Pancreas (tissue), 10 donors: Measurements from ENCODE around the gene NR6A1. TPM values are rescaled to one million over a fixed set of nuclear protein-coding genes. Genes with fewer than 3 reads are reported as not detected.

Experiments used
- ATAC-seq, 4 donors: fragments of 200-7000 bp; cut with Tn5 transposase; one replicate each; pipeline versions ENCODE4 v1.8.0 to v1.9.1; 2020; ENCODE audit warnings: mild to moderate bottlenecking in 4 of 4, moderate library complexity in 4 of 4
- DNase-seq, 6 donors: peaks; one replicate each; pipeline ENCODE4 v3.0.0-alpha.2; 2020
- FAIRE-seq: peaks from 2 replicates; lab custom pipeline; 2012; peaks lifted over from hg19 to GRCh38; lab: Jason Lieb, UNC
- H3K27ac ChIP-seq, 4 donors: fragments of 200-600 bp; sonication (generic); 1 replicate in 3 of 4; 2 replicates in 1 of 4; pipeline versions ENCODE4 v1.5.0 to v1.8.0; 2020
- H3K27me3 ChIP-seq, 4 donors: fragments of 200-600 bp; one replicate each; pipeline ENCODE4 v1.8.0; 2021
- H3K36me3 ChIP-seq, 3 donors: fragments of 200-600 bp; sonication (generic) in 1 of 3; one replicate each; pipeline versions ENCODE4 v1.5.0 to v1.8.0; 2020 to 2021
- H3K4me1 ChIP-seq, 3 donors: fragments of 200-600 bp; one replicate each; pipeline ENCODE4 v1.8.0; 2021
- H3K4me3 ChIP-seq, 4 donors: fragments of 200-600 bp; sonication (generic) in 2 of 4; one replicate each; pipeline versions ENCODE4 v1.5.0 to v1.8.0; 2020 to 2021
- H3K9me3 ChIP-seq, 4 donors: fragments of 200-600 bp; one replicate each; pipeline ENCODE4 v1.8.0; 2021
- WGBS, 2 donors: extraction: QIAGEN DNeasy Blood & Tissue Kit; methylation state at CpG; one replicate each; pipeline ENCODE4 v1.1.7; 2013; 5-methylcytosine and 5-hydroxymethylcytosine counted together
- intact Hi-C, 3 donors: fragments of 100-400 bp; cut with DNase I; formaldehyde crosslinking; loops; one replicate each; pipeline versions ENCODE4 v1.11.1 to v1.14.2; 2022
- polyA plus RNA-seq, 2 donors: library from polyadenylated mRNA; stranded (reverse); fragments of 200-250 nt; gene quantifications; one replicate each; pipeline ENCODE4 v1.2.3, GENCODE V29; 2013
- total RNA-seq, 6 donors: library from RNA; stranded (reverse); fragmentation: NEBNext Ultra II Directional in 4 of 6; extraction: Animal tissue kit (Norgen Biotek cat#: 25700) in 4 of 6; gene quantifications; one replicate each; pipeline versions ENCODE4 v1.2.1 to v1.2.4, GENCODE V29; 2021 to 2023
- TF ChIP-seq, protein P1 (sequence below), 4 donors: fragments of 200-600 bp; sonication (generic) in 3 of 4; IDR thresholded peaks; one replicate each; pipeline versions ENCODE4 v1.5.0 to v1.8.0; 2021; ENCODE audit warnings: antibody characterized with exemption in 4 of 4
- donor health status: healthy with polysubstance abuse.
- donor health status: DM: no; HTN: no; CAD: no; lungs with moderate emphysema.
- donor health status: DM: no; HTN: no; CAD: no.
- donor health status: control.
- donor health status: control.
- donor health status: Bipolar disorder and iron deficiency.
- donor health status: DM: yes; HTN: yes; CAD: no.
- donor health status: DM: no; HTN: no; CAD: no.
- donor health status: DM: no; HTN: no; CAD: no.
- donor health status: DM: yes; HTN: yes; CAD: no.

NR6A1 gene
- total and polyA plus RNA-seq, 8 donors = 2.1 to 3.9 (median 2.6) TPM

DNA sequence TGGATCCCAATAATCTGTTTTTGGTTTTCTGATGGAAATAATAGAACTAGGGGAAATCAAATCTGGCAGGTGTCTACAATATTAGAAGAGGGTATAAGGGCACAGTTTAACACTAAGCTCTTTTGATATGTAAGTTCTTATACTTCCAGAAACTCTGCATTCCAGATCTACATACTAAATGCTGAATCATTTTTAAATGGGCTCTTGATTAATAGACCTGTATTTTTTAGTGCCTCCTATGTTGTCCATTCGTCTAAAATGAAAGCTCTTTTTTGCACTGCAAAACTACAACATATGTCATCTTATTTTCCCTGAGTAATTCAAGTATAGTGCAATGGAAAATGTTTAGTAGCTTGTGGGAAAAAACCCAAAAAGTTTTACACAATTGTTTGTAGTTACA is 44.2 kb downstream of the NR6A1 start:
- DNase-seq (no peak), ATAC-seq (no peak), FAIRE-seq (no peak)
- Histone ChIP-seq H3K36me3 (no peaks in the 10 kb centered on the region), H3K4me1 (peaks cover 0 to 17% (median 14%) of the 10 kb centered on the region in 3 donors), H3K27ac (no peak overlapping the region), H3K27me3 (no peaks in the 10 kb centered on the region), H3K4me3 (no peak overlapping the region), H3K9me3 (no peaks in the 10 kb centered on the region)
- TF ChIP-seq, protein P1, sequence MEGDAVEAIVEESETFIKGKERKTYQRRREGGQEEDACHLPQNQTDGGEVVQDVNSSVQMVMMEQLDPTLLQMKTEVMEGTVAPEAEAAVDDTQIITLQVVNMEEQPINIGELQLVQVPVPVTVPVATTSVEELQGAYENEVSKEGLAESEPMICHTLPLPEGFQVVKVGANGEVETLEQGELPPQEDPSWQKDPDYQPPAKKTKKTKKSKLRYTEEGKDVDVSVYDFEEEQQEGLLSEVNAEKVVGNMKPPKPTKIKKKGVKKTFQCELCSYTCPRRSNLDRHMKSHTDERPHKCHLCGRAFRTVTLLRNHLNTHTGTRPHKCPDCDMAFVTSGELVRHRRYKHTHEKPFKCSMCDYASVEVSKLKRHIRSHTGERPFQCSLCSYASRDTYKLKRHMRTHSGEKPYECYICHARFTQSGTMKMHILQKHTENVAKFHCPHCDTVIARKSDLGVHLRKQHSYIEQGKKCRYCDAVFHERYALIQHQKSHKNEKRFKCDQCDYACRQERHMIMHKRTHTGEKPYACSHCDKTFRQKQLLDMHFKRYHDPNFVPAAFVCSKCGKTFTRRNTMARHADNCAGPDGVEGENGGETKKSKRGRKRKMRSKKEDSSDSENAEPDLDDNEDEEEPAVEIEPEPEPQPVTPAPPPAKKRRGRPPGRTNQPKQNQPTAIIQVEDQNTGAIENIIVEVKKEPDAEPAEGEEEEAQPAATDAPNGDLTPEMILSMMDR (IDR thresholded peaks at IDR 0.05) = no peak
- WGBS, 2 donors = 81 to 85% methylated on average over 1 of the region's 1 CpG
- intact Hi-C loops = no loop called here

- intact Hi-C loops = no loop called here
- peak overlapping the region; percentile 33 to 62 (median 42) for H3K27ac ChIP-seq
- FAIRE-seq (no peak), DNase-seq (peak in 1 of 6 donors; percentile 23), ATAC-seq (peak; percentile 71 to 89 (median 78))
- H3K9me3 ChIP-seq = no peaks in the 10 kb centered on the region
- no peaks in the 10 kb centered on the region for H3K27me3 ChIP-seq
- no peaks in the 10 kb centered on the region for H3K36me3 ChIP-seq
- WGBS, 2 donors = 35 to 47% methylated on average over 5 of the region's 5 CpGs
- TF ChIP-seq, protein P1 (IDR thresholded peaks at IDR 0.05) = no peak
- H3K4me3 ChIP-seq = no peak overlapping the region
- peaks cover 8 to 17% (median 14%) of the 10 kb centered on the region in 3 donors for H3K4me1 ChIP-seq
Measured at GRCh38 chr9:124725068-124725452, 46.1 kb downstream of the NR6A1 start.

DNA sequence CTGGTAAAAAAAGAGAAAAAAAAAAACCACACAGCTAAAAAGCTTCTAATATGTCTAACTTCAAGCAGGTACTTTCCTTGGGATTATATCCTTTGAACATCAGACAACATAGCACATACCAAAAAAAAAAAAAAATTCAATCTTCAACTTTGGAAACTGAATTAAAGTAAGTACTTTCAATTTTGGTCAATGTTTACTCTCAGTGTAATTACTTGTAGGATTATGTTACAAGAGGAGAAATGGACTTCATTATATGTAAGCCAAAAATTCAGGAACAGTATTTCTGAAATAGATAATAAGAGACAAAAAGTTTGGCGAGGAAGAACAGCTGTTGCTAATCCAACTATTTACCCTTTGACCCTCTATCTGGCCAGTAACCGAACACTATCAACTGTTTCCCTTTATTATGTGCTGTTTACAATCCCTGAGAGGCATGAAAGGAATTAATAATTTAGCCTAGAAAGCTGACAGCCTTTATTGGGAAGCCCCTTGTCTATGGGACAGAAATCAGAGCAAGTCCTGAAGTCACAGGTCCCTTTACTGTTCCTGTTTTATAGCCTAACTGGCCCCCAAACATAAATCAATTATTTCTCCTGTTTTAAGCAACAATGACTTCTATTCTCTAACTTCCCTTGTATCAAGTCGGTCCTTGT is 46.6 kb downstream of the NR6A1 start:
- Histone ChIP-seq H3K27me3 (no peaks in the 10 kb centered on the region), H3K4me3 (no peak overlapping the region), H3K9me3 (no peaks in the 10 kb centered on the region), H3K27ac (peak overlapping the region; percentile 33 to 62 (median 42)), H3K36me3 (no peaks in the 10 kb centered on the region), H3K4me1 (peaks cover 8 to 17% (median 14%) of the 10 kb centered on the region in 3 donors)
- ATAC-seq (peak in 3 of 4 donors; percentile 20 to 56 (median 47)), FAIRE-seq (no peak), DNase-seq (no peak)
- WGBS, 2 donors = 14% methylated on average over 3 of the region's 3 CpGs
- intact Hi-C loops = no loop called here
- TF ChIP-seq, protein P1 (IDR thresholded peaks at IDR 0.05) = no peak

DNA sequence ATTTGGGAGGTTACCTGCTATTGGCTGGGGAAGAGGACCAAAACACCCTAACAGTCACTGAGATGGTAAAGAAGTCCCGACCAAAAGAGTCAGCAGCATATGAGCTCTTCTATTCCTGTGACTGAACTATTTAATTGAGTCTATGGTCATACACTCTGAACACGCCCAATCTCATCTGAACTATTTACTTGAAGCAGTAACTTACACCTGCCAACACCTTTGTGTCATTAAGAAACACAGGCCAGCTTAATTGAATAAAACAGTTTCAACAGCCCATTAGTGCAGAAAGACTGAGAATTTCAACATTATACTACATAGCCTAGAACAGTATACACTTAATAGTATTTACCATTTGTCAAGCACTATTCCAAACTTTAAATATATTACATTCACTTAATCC is 47.8 kb downstream of the NR6A1 start:
- Histone ChIP-seq H3K9me3 (no peaks in the 10 kb centered on the region), H3K4me3 (no peak overlapping the region), H3K36me3 (no peaks in the 10 kb centered on the region), H3K27ac (no peak overlapping the region), H3K4me1 (peaks cover 8 to 17% (median 14%) of the 10 kb centered on the region in 3 donors), H3K27me3 (no peaks in the 10 kb centered on the region)
- TF ChIP-seq, protein P1 (IDR thresholded peaks at IDR 0.05) = no peak
- intact Hi-C loops = no loop called here
- ATAC-seq (no peak), FAIRE-seq (no peak), DNase-seq (no peak)
- WGBS, 2 donors = 76 to 79% methylated on average over 2 of the region's 2 CpGs
